Embryonic facial prominence (tissue), 1 donor: Measurements from ENCODE around the gene CYP3A5.

Experiments used
- DNase-seq: peaks from one replicate; pipeline ENCODE4 v3.0.0-alpha.2; 2016; ENCODE audit errors: extremely low spot score

The CYP3A5 gene

GRCh38 chr7:99615989-99616358, 63.8 kb downstream of the CYP3A5 start:
- DNase-seq = no peak

GRCh38 chr7:99614495-99614894, 65.3 kb downstream of the CYP3A5 start:
- DNase-seq = no peak

GRCh38 chr7:99607548-99607947, 72.2 kb downstream of the CYP3A5 start:
- no peak for DNase-seq

- DNase-seq = no peak
Observed at GRCh38 chr7:99606531-99606930, 73.3 kb downstream of the CYP3A5 start.

- DNase-seq = no peak
Observed at GRCh38 chr7:99605527-99605926, 74.3 kb downstream of the CYP3A5 start.

GRCh38 chr7:99601656-99602310, 78.0 kb downstream of the CYP3A5 start:
- no peak for DNase-seq

- no peak for DNase-seq
Observed at GRCh38 chr7:99599836-99600235, 80.0 kb downstream of the CYP3A5 start.
